SH-SY5Y (cell line): ENCODE data around the gene TRMT61B.

ENCODE experiments used
- GATA2 ChIP-seq: IDR thresholded peaks from 2 replicates; pipeline ENCODE4 v1.6.1; 2011; ENCODE audit warnings: mild to moderate bottlenecking, low read depth, low read length
- GATA3 ChIP-seq: IDR thresholded peaks from 2 replicates; pipeline ENCODE4 v1.6.1; 2011; ENCODE audit warnings: low read depth, mild to moderate bottlenecking, low read length, moderate library complexity

DNA sequence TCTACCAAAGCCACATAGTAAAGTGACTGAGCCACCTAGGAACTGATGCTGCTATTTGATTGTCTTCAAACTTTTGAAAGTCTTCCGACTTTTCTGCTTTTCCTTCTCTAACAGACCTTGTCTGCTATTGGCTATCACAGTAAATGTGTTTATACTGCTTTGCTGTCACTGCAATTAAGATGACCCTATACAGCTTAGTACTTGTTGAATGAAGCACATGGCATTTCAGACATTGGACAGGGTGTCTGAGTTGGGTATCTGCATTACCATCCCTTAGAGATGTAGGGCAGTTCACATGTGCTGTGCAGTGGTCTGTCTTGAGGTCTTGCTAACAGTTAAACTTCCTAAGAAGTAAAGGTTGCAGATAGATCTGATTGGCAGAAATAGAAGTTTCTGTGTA, 27.9 kb upstream of the TRMT61B start:
- no peak for TF ChIP-seq GATA3
- TF ChIP-seq GATA2 = no peak
